ENCODE results near the gene MARCKS.

DNA sequence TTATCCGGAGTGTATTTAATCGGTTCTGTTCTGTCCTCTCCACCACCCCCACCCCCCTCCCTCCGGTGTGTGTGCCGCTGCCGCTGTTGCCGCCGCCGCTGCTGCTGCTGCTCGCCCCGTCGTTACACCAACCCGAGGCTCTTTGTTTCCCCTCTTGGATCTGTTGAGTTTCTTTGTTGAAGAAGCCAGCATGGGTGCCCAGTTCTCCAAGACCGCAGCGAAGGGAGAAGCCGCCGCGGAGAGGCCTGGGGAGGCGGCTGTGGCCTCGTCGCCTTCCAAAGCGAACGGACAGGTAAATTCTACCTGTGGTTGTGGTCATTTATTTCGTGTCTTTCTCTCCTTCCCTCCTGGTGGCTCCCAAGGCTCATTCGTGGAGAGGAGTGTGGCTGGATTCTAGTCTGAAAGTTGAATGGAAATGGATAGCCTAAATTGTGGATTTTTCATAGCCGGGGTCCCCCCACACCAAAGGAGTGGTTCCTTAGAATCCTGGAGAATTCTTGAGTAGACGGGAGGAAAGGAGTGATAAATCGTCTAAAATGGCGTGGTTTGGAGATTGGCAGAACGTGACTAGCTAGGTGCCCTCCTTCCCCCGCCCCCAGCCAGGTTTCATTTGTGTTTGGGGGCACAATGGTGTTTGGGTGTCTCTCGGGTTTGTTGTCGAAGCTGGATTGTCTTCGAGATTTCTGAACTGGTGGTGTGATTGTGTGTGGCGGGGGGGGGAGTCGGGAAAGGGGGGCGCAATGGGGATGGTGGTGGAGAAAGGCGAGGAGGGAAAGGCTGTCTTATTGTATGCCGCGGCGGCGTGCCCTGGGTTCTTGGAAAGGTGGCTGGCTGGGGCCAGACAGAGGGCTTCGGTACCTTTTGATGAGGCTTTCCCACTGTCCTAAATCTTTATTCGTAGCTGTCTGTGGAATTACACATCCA lies 673 bp downstream of the MARCKS start:
- TF ChIP-seq, protein P1, sequence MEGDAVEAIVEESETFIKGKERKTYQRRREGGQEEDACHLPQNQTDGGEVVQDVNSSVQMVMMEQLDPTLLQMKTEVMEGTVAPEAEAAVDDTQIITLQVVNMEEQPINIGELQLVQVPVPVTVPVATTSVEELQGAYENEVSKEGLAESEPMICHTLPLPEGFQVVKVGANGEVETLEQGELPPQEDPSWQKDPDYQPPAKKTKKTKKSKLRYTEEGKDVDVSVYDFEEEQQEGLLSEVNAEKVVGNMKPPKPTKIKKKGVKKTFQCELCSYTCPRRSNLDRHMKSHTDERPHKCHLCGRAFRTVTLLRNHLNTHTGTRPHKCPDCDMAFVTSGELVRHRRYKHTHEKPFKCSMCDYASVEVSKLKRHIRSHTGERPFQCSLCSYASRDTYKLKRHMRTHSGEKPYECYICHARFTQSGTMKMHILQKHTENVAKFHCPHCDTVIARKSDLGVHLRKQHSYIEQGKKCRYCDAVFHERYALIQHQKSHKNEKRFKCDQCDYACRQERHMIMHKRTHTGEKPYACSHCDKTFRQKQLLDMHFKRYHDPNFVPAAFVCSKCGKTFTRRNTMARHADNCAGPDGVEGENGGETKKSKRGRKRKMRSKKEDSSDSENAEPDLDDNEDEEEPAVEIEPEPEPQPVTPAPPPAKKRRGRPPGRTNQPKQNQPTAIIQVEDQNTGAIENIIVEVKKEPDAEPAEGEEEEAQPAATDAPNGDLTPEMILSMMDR (conservative IDR thresholded peaks at IDR 0.05; ENCODE audit: low read depth, low read length) = no peak
- no peak for TF ChIP-seq EZH2 (IDR thresholded peaks at IDR 0.05; ENCODE audit: borderline replicate concordance, low read depth, low read length, poor library complexity, severe bottlenecking)

Measured in A673 (cell line).